Upper lobe of right lung (tissue), 1 donor: ENCODE data around the gene P2RY6. TPM values are rescaled to one million over a fixed set of nuclear protein-coding genes. Genes with fewer than 3 reads are reported as not detected.

Source experiments
- ATAC-seq: fragments of 200-7000 bp; cut with Tn5 transposase; one replicate; pipeline ENCODE4 v1.9.1; 2020; ENCODE audit warnings: mild to moderate bottlenecking, moderate library complexity
- DNase-seq: peaks from one replicate; pipeline ENCODE4 v3.0.0-alpha.2; 2020
- H3K27ac ChIP-seq: fragments of 200-600 bp; one replicate; pipeline ENCODE4 v1.8.0; 2022
- H3K27me3 ChIP-seq: fragments of 200-600 bp; one replicate; pipeline ENCODE4 v1.8.0; 2022; ENCODE audit warnings: mild to moderate bottlenecking
- H3K36me3 ChIP-seq: fragments of 200-600 bp; one replicate; pipeline ENCODE4 v1.8.0; 2022
- H3K4me1 ChIP-seq: fragments of 200-600 bp; one replicate; pipeline ENCODE4 v1.8.0; 2022
- H3K4me3 ChIP-seq: fragments of 200-600 bp; one replicate; pipeline ENCODE4 v1.8.0; 2022; ENCODE audit warnings: mild to moderate bottlenecking
- H3K9me3 ChIP-seq: fragments of 200-600 bp; one replicate; pipeline ENCODE4 v1.8.0; 2022
- intact Hi-C: fragments of 100-400 bp; cut with DNase I; formaldehyde crosslinking; loops from one replicate; pipeline ENCODE4 v1.11.0; 2022
- total RNA-seq: library from RNA; stranded (reverse); fragmentation: NEBNext Ultra II Directional; extraction: Animal tissue kit (Norgen Biotek cat#: 25700); gene quantifications from one replicate; pipeline ENCODE4 v1.2.1, GENCODE V29; 2021
- TF ChIP-seq, protein P1 (sequence below): fragments of 200-600 bp; IDR thresholded peaks from one replicate; pipeline ENCODE4 v1.8.0; 2022; ENCODE audit warnings: antibody characterized with exemption
- donor health status: DM: no; HTN: yes; CAD: no; lungs with severe emphysema.

Gene P2RY6
- total RNA-seq, 1 donor from 2014 or later, result 3.2 TPM

DNA sequence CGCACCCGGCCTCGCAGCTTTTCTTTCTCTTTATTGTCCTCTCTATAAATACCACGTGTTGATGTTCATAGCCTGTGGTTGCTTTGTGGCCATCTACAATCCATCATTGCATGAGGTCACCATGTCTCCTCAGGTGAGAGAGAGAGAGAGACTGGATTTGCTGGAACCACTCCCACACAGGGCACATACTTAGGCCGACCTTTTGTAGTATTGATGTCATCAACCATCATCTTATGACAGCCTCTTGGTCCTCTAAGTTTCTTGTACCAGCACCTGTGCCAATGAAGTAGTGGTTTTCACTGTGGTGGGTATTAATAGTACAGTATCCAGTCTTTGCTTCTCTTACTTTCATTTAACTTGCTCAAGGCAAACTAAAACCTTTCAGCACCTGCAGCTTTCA, 22.8 kb upstream of the P2RY6 start:
- intact Hi-C loops, result no loop called here
- Histone ChIP-seq H3K4me3 (no peak overlapping the region), H3K27me3 (no peaks in the 10 kb centered on the region), H3K4me1 (no peaks in the 10 kb centered on the region), H3K9me3 (no peaks in the 10 kb centered on the region), H3K27ac (no peak overlapping the region), H3K36me3 (no peaks in the 10 kb centered on the region)
- ATAC-seq, result no peak
- peak; percentile 4 for DNase-seq
- TF ChIP-seq, protein P1, sequence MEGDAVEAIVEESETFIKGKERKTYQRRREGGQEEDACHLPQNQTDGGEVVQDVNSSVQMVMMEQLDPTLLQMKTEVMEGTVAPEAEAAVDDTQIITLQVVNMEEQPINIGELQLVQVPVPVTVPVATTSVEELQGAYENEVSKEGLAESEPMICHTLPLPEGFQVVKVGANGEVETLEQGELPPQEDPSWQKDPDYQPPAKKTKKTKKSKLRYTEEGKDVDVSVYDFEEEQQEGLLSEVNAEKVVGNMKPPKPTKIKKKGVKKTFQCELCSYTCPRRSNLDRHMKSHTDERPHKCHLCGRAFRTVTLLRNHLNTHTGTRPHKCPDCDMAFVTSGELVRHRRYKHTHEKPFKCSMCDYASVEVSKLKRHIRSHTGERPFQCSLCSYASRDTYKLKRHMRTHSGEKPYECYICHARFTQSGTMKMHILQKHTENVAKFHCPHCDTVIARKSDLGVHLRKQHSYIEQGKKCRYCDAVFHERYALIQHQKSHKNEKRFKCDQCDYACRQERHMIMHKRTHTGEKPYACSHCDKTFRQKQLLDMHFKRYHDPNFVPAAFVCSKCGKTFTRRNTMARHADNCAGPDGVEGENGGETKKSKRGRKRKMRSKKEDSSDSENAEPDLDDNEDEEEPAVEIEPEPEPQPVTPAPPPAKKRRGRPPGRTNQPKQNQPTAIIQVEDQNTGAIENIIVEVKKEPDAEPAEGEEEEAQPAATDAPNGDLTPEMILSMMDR, result no peak

DNA sequence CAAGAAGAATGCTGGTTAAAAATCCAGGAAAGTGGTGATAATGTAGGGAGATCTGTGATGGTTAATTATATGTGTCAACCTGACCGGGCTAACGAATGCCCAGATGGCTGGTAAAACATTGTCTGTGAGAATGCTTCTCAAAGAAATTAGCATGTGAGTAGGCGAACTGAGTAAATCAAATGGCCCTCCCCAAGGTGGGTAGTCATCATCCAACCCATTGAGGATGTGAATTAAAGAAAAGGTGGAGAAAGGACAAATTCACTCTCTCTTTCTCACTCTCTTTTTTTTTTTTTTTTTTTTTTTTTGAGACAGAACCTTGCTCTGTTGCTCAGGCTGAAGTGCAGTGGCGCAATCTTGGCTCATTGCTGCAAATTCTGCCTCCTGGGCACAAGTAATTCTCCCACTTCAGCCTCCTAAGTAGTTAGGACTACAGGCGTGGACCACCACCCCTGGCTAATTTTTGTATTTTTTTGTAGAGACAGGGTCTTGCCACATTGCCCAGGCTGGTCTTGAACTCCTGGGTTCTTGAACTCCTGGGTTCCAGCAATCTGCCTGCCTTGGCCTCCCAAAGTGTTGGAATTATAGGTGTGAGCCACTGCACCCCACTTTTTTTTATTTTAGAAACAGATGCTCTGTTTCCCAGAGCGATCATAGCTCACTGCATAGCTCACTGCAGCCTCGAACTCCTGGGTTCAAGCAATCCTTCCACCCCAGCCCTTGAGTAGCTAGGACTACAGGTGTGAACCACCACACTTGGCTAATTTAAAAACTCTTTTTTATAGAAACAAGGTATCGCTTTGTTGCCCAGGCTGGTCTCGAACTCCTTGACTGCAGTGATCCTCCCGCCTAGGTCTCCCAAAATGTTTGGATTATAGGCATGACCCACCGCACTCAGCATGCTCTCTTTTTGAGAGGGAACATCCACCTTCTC, 22.0 kb upstream of the P2RY6 start:
- TF ChIP-seq, protein P1, result no peak
- peak; percentile 67 for DNase-seq
- intact Hi-C loops, result no loop called here

DNA sequence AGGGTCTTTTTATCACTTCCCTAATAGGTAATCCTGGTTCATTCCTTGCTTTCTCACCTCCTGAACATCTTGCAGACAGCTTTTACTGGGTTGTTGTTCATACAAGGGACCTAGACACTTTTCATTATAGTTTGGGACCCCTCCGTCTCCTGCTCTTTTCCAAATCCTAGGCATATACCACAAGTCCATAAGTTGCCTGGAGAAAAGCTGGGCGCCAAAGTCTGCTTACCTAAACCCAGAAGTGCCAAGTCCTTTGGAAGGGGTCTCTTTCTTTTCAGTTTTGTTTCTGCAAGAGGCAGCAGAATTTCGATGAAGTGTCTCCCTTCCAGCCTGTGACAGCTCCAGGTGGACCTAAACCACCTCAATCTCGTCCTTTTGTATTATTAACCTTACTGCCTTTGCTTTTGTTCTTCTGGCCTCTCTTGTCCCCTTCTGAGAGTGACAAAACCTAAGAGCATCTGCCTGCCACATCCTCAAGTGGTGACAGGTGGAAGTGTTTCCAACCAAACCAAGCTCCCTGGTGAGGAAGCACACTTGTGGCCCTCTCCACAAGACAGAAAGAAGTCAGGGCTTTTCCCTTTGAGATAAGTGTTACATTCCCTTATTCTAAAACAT, 19.5 kb upstream of the P2RY6 start:
- intact Hi-C loops, result no loop called here
- ATAC-seq, result no peak
- DNase-seq, result no peak

More for the DNA sequence above, 22.0 kb upstream of the P2RY6 start:
- H3K27me3 ChIP-seq, result no peaks in the 10 kb centered on the region
- H3K36me3 ChIP-seq, result no peaks in the 10 kb centered on the region
- H3K27ac ChIP-seq, result no peak overlapping the region
- no peaks in the 10 kb centered on the region for H3K4me1 ChIP-seq
- no peak for ATAC-seq
- H3K4me3 ChIP-seq, result no peak overlapping the region
- H3K9me3 ChIP-seq, result no peaks in the 10 kb centered on the region

DNA sequence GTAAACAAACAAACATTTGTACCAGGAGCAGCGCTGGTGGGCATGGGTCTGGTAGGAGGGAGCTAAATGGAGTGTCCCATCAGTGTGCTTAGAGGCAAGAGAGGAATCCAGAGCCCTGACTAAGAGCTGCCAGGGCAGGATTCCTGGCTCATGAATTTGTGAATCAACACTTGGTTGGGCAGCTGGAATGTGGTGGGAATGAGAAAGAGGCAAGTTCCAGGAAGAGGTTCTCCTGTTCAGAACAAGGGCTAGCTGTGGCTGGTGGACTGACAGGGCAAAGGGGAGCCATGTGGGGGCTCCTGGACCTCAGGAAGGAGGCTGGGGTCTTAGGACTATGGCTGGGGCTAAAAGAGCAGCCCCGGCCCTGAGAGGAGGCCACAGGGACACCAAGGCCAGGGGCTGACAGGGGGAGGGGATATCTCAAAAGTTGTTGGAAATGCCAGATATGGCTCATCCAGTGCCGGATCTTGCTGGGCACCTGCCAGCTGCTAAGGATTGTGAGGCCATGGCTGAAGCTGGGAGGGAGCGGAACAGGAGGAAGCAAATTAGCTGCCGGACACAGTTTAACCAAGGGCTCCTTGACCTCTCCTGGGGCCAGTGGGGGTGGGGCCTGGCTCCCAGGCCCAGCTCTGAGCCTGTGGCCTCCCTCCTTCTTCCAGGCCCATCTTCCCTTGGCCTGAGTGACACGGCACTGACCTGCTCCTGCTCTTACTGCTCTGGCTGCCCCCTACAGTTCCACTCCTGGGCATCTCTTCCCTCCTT, 14.6 kb upstream of the P2RY6 start:
- H3K27me3 ChIP-seq, result no peaks in the 10 kb centered on the region
- peaks cover 15% of the 10 kb centered on the region for H3K4me1 ChIP-seq
- no peaks in the 10 kb centered on the region for H3K36me3 ChIP-seq
- TF ChIP-seq, protein P1, result no peak
- peak; percentile 84 for ATAC-seq
- peak; percentile 80 for DNase-seq
- H3K4me3 ChIP-seq, result no peak overlapping the region
- H3K9me3 ChIP-seq, result no peaks in the 10 kb centered on the region
- H3K27ac ChIP-seq, result peak overlapping the region; percentile 78
- intact Hi-C loops, result no loop called here

More for the DNA sequence above, 19.5 kb upstream of the P2RY6 start:
- Histone ChIP-seq H3K27me3 (no peaks in the 10 kb centered on the region), H3K27ac (no peak overlapping the region), H3K4me1 (peaks cover 4% of the 10 kb centered on the region), H3K4me3 (no peak overlapping the region), H3K9me3 (no peaks in the 10 kb centered on the region), H3K36me3 (no peaks in the 10 kb centered on the region)
- TF ChIP-seq, protein P1, result no peak

DNA sequence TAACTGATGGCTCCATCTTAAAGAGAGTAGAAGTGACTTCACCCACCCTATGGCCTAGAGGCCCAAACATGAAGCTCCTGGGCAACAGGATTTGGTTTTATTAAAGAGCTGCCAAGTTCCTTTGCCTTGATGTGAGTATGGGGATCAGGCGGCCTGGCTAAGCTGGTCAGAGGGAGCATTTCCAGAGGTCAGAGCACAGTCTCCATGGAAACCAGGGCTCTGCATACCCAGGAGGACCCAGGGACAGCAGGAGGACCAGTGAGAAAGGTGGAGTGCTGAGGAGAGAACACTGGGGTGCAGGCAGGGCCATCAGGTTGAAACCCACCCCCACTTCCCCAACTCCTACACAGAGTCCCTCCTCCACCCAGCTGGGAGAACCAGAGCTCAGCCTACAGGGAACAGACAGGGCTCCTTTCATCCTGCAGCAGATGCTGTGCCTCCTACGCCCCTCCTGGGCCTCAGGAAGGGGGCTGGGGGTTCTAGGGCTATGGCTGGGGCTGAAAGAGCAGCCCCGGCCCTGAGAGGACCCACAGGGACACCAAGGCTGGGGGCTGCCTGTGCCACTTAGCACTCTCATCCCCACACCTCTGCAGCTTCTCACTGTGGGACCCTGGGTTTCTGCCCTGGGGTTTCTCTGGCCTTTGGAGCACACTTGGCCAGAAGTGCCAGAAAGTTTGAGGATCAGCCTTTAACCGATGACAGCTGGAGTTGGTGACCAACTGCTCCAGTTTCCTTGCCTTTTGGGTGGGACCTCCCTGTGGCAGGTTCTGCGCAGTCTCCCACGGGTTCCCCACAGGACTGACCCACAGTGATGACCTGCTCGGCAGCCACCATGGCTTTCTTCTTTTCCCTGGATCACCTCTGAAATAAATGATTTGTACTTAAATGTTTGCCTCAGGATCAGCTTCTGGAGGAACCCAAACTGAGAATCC, 13.8 kb upstream of the P2RY6 start:
- Histone ChIP-seq H3K9me3 (no peaks in the 10 kb centered on the region), H3K4me1 (peaks cover 15% of the 10 kb centered on the region), H3K36me3 (no peaks in the 10 kb centered on the region), H3K27ac (peak overlapping the region; percentile 78), H3K27me3 (no peaks in the 10 kb centered on the region), H3K4me3 (no peak overlapping the region)
- ATAC-seq, result no peak
- peak; percentile 37 for DNase-seq
- TF ChIP-seq, protein P1, result no peak
- intact Hi-C loops, result no loop called here
